GM18873 (cell line): ENCODE data around the gene PRUNE2.
"Not testable (repeated sequence)": the region's sequence is repeated elsewhere in the genome, so short reads cannot be mapped to it uniquely, and the experiment has no call there.

Source experiments
- ATAC-seq: cut with Tn5 transposase; IDR thresholded peaks from one replicate; pipeline ENCODE4 v1.9.1; 2021; ENCODE audit warnings: mild to moderate bottlenecking, moderate library complexity, moderate number of reproducible peaks; ENCODE audit not compliant: unreplicated experiment, low FRiP score

Gene PRUNE2

GRCh38 chr9:76613150-76613781 is 292.6 kb downstream of the PRUNE2 start:
- no peak for ATAC-seq

DNA sequence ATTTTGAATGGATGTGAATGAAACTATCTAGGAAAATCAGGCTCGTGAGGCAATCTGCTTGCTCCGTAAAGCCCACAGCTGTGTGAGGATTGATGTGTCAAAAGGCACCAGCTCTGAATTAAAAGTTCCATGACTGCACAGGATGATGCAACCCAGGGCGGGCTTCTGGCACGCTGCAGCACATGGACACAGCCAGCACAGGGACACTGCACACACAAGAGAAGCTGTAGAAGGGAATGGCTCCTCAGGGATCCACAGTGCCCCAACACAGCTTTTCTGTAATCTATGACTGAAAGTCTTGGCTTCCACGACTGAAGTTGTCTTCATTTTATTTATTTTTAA is 295.9 kb downstream of the PRUNE2 start:
- ATAC-seq, result no peak

DNA sequence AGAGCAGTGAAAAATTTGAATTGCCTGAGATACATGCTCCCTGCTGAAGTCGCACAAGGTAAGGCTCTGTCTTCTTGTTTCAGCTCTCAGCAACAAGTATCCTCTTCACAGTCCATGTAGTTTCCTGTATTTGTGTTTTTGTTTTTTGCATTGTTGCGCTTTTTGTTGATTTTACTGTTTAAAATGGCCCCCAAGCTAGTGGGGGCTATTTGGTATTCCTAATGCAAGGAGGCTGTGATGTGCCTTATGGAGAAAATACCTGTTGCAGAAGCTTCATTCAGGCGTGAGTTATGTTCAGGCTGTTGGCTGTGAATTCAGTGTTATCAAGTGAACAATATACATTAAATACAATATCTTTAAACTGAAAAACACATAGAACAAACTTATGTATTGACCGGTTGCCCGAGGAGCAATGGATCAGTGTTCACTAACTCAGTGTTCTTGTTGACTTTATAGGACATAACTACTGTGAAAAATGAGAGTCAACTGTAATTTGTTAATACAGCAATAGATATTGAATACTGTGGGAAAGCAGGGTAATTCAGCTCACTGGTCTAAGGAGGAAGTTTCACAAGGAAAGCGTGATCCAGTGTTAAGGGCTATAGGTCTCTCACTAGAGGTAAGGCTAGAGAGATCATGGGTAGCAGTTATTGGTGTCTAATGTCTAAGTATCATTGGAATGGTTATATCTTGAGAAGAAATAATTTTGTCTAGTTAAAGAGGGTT is 296.5 kb downstream of the PRUNE2 start:
- ATAC-seq, result no peak

DNA sequence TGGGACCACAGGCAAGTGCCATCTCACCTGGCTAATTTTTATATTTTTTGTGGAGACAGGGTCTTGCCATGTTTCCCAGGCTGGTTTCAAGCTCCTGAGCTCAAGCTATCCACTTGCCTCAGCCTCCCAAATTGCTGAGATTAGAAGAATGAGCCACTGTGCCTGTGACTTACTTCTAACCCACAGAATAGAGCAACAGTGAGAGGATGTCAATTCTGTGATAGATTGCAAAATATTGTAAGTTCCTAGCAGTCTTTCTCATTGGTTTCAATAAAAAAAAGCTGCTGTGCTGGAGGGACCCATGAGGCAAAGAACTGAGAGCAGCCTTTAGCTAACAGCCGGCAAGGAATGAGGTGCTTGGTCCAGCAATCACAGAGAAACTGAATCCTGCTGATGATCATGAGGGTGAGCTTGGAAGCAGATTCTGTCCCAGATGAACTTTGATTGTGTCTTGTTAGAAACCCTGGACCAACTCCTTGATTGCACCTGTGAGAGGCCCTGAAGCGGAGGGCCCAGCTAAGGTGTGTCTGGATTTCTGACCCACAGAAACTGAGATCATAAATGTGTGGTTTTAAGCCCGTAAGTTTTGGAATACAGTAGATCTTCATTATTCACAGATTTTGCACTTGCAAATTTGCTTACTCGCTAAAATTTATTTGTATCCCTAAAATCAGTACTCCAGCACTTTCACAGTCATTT is 297.2 kb downstream of the PRUNE2 start:
- ATAC-seq, result no peak

DNA sequence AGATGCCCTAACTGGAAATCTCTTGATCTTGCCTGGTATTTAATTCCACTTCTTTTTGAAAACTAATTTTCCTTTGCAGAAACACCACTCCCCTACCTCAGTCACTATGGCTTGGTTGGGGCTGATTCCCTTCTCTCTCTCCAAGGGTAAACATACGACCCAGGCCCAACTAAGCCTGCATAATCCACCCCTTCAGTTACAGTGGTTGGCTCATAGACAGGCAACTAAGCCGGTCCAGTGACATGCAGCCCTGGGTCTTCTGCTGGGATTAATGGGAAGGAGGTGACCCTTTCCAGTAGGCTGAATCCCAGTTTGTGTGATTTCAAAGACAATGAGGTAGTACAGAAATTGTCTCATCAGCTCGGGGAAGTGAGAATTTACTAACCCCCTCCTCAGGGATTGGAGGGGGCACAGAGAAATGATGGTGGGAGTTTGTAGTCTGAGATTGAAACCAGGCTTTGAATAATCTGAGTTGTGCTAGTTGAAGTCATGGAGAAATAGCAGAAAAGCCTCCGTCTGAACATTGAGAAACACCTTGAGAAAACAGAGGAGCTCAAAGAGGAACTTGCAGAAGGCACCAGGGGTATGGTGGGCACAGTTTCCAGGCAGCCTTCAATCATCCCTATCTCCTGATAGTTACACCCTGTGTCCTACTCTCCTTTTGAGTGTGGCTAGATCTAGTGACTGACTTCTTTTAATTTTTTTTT is 298.0 kb downstream of the PRUNE2 start:
- no peak for ATAC-seq

- no peak for ATAC-seq
Observed at GRCh38 chr9:76605321-76605900, 300.5 kb downstream of the PRUNE2 start.

DNA sequence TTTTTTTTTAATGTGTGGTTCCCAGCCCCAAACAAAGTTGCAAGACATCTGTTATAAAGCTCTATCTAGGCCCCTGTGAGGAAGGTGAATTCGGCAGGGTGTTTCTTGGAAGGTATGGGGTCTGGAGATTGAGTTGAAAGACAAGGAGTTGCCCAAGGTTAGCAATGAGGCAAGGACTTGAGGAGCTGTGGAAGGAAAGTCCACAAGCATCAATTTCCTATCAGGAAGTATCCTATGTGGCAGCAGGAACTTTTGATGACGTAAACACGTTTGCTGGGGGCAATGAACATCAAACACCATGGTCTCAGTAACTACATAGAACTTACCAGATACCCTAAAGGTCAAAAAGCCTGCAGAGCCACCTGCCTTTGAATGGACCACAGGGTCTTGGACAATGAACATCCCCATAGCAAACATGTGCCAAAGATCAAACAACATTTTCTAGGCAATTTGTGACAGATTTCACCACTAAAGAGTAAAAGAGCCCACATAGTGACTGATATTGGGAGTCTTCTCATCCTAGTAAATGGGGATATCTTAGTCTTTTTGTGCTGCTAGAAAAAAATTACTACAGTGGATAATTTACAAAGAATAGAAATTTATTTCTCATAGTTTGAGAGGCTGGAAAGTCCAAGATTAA is 301.9 kb downstream of the PRUNE2 start:
- ATAC-seq, result no peak

- ATAC-seq, result no peak
Observed at GRCh38 chr9:76603448-76603895, 302.4 kb downstream of the PRUNE2 start.

- no peak for ATAC-seq
Observed at GRCh38 chr9:76602199-76602598, 303.7 kb downstream of the PRUNE2 start.

DNA sequence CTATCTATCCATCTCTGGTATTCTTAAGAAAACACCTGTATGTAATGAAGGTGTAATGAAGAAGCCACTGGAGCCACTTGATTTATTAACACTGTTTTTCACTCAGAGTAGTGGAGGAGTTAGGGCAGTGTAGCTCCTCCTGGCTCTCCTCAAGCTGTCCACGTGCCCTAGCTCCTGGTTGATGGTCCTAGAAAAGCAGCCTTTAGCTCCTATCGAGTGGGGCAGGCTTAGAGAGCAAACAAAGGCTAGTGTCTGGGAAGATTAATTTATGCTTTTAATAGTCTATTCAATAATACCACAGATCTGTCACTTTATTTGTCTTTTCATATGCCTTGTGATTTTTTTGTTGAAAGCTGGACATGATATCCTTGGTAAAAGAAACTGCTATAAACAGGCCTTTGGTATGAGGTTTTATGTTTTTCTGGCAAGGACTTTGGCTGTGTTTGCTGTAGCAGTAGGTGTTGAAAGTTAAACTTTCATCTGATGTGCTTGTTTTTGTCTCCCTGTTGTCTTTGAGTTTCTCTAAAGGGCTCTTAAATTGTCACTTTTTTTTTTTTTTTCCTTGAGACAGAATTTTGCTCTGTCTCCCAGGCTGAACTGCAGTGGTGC is 305.8 kb downstream of the PRUNE2 start:
- no peak for ATAC-seq

DNA sequence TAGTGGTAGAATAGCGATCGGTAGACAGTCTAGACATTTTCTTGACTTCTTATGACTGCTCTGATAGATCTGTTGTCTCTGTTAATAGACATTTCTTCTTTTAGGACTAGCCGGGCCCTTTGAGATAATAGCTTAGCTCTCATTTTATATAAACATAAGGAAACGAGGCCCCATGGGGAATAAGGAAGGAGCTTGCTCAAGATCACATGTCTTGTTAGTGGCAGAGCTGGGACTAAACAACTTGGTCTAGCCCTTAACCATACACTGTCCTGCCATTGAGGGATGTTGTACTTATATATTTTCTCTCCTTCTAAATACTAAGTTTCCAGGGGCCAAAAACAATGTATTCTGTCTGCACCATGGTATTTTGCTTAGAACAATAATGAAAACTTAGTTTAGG is 306.9 kb downstream of the PRUNE2 start:
- ATAC-seq, result no peak

DNA sequence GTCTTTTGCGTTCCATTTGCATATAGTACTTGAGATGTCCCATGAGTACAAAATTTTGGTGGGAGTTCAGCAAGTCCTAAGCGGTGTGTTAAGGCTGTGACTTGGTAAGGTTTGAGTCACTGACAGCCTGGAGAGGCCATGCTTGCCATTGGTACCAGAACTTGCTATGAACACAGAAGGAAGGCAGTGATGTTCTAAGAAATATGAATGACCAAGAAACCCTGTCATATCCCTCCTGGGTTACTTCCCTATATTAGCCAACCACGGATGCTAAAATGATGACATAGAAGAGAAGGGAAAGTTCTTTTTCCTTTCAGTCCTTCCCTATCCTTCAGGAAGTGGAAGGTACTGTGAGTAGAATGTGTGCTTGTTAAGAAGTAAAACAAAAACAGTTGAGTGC is 310.3 kb downstream of the PRUNE2 start:
- no peak for ATAC-seq

GRCh38 chr9:76594764-76595424 is 311.0 kb downstream of the PRUNE2 start:
- ATAC-seq, result no peak

DNA sequence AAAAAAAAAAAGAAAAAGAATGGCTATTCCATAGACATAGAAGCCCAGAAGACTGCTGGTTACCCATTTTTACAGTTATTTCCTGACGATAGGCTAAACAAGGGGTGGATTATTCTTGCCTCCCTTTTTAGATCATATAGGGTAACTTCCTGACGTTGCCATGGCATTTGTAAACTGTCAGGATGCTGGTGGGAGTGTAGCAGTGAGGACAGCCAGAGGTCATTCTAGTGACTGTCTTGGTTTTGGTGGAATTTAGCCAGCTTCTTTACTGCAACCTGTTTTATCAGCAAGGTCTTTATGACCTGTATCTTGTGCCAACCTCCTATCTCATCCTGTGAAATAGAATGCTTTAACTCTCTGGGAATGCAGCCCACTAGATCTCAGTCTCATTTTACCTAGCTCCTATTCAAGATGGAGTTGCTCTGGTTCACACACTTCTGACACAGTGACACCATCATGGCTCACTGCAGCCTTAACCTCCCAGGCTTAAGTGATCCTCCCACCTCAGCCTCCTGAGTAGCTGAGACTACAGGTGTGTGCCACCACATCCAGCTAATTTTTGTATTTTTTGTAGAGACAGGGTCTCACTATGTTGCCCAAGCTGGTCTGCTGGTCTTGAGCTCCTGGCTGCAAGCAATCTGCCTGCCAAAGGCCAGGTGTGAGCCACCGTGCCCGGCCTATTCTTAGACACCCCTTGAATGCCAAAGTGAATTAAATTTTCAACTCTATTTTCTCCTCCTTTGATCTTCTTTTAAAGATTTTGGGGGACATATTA is 311.8 kb downstream of the PRUNE2 start:
- ATAC-seq, result not testable (repeated sequence)

DNA sequence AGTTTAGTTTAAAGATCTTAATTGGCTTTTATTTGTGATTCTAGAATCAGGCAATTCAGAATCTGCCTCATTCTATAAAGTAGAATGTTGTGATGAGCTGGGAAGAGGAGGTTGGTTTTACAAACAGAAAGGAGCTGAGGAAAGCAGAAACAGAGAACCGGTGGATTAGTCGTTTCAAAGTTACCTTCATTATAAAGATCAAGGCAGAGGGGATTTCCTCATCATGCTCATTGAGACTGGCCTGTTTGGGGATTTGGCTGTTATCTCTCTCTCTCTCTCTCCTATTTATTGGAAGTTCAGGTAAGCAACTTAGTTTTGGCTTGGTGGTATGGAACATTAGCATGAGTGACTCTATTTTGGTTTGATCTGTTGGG is 313.0 kb downstream of the PRUNE2 start:
- no peak for ATAC-seq

DNA sequence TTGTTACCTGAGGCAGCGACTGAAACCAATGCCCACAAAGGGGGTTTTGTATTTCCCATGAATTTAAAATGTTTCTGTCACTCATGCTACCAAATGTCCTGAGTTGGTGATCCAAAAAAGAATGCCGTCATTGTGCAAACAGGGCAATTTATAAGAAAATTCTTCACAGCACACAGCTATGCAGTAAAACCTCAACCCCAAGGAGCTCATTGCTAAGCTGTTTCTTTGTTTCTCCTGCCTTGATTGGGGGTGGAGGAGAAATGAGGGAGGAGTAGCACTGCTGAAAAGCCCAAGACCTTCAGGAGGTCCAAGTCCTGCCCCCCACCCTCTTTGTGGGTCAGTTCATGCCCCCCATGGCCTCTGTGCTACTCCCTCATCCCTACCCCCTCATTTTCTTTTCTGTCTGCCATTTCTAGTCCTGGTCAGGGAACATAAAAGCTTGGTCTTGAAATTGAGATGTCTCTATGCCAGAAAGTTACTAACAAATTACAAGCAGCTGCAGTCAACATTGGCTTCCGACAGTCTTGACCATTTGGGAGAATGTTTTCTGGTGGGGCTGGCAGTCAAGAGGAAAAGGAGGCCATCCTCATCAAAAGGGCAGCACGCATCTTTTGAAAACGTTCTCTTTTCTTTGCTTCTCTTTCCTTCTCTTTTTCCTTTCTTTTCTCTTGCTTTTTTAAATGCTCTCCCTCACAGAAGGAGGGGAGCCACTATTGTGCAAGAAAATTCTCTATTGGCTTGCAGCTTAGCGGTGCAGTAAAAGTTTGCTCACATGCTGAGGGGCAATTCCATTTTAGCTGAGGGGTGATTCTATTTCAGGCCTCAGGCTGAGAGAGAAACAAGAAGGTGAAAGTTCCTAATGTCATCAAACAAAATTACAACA is 313.6 kb downstream of the PRUNE2 start:
- ATAC-seq, result no peak

DNA sequence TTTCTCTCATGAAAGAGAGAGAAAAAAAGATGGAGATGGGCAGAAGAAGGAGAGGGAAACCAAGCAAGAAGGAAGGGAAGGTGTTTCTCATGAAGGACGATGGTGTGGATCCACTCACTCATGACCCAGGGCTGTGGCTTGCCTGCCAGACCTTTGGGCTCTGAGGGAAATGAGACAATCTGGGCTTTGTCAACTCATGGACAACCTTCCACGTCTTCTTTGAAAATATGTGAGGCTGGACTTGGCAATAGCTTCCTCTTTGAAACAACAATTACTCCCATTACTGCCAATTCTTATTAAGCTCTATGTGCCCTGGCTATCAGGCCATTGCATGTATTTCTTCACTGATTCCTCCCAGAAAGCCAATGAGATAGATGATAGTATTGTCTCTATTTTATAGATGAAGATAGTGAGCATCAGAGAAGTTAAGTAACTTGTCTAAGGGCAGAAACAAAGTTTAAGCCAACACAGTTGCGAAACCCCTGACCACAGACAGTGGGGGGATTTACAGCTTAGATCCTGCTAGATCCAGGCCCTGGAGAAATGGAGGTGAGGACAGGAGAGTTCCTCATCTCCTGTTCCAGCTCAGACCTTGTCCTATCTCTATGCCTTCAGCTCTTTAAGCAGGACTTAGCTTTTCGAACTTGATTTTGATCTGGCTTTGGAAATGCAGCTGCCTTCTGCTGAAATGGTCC is 314.5 kb downstream of the PRUNE2 start:
- no peak for ATAC-seq
